Liver (tissue), 9 donors: ENCODE data around the gene TLE1. TPM values are rescaled to one million over a fixed set of nuclear protein-coding genes. Genes with fewer than 3 reads are reported as not detected.
A peak's percentile ranks its signal among the peaks of the same experiment; 100 is the strongest.

Source experiments
- DNase-seq: peaks from one replicate; pipeline ENCODE4 v3.0.0-alpha.2; 2017; ENCODE audit warnings: low spot score
- H3K27ac ChIP-seq, 2 donors: one replicate each; pipeline ENCODE4 v1.7.0; 2013; ENCODE audit warnings: inconsistent platforms in 2 of 2, low read length in 2 of 2, control low read depth in 1 of 2, low read depth in 1 of 2, mild to moderate bottlenecking in 1 of 2
- H3K27me3 ChIP-seq, 4 donors: one replicate each; pipeline versions ENCODE4 v1.6.1 to v1.7.0; 2013; ENCODE audit warnings: low read length in 3 of 4, inconsistent platforms in 1 of 4, mild to moderate bottlenecking in 1 of 4, moderate library complexity in 1 of 4; ENCODE audit not compliant: control insufficient read depth in 4 of 4, insufficient read depth in 4 of 4
- H3K36me3 ChIP-seq, 4 donors: one replicate each; pipeline versions ENCODE4 v1.6.1 to v1.7.0; 2013; ENCODE audit warnings: low read length in 3 of 4, mild to moderate bottlenecking in 3 of 4, low read depth in 1 of 4, moderate library complexity in 1 of 4; ENCODE audit not compliant: control insufficient read depth in 4 of 4, insufficient read depth in 3 of 4
- H3K4me1 ChIP-seq, 4 donors: one replicate each; pipeline versions ENCODE4 v1.6.1 to v1.7.0; 2013; ENCODE audit warnings: low read length in 3 of 4, mild to moderate bottlenecking in 3 of 4, moderate library complexity in 1 of 4; ENCODE audit not compliant: control insufficient read depth in 4 of 4, insufficient read depth in 4 of 4
- H3K4me3 ChIP-seq, 3 donors: one replicate each; pipeline versions ENCODE4 v1.6.1 to v1.7.0; 2013; ENCODE audit warnings: low read length in 3 of 3, control low read depth in 1 of 3, low read depth in 1 of 3, mild to moderate bottlenecking in 1 of 3
- H3K9ac ChIP-seq, 2 donors: one replicate each; pipeline ENCODE4 v1.7.0; 2013; ENCODE audit warnings: low read length in 2 of 2, mild to moderate bottlenecking in 2 of 2, moderate library complexity in 2 of 2, control low read depth in 1 of 2, low read depth in 1 of 2
- H3K9me3 ChIP-seq, 4 donors: one replicate each; pipeline versions ENCODE4 v1.6.1 to v1.7.0; 2013; ENCODE audit warnings: low read length in 3 of 4; ENCODE audit not compliant: control insufficient read depth in 4 of 4
- EGR1 ChIP-seq, 2 donors: IDR thresholded peaks; 2 replicates each; pipeline ENCODE4 v1.6.1; 2016 to 2018; ENCODE audit warnings: antibody characterized with exemption in 2 of 2, low read depth in 2 of 2
- FOXA1 ChIP-seq: IDR thresholded peaks from 2 replicates; pipeline ENCODE4 v1.6.1; 2016; ENCODE audit warnings: antibody characterized with exemption
- FOXA2 ChIP-seq: IDR thresholded peaks from 2 replicates; pipeline ENCODE4 v1.6.1; 2016; ENCODE audit warnings: antibody characterized with exemption
- GABPA ChIP-seq, 2 donors: IDR thresholded peaks in 1 of 2; conservative IDR thresholded peaks in 1 of 2; 2 replicates each; pipeline ENCODE4 v1.6.1; 2016; ENCODE audit warnings: antibody characterized with exemption in 2 of 2, mild to moderate bottlenecking in 1 of 2, moderate library complexity in 1 of 2
- HNF4A ChIP-seq, 2 donors: conservative IDR thresholded peaks; 2 replicates each; pipeline ENCODE4 v1.6.1; 2016; ENCODE audit warnings: antibody characterized with exemption in 2 of 2, mild to moderate bottlenecking in 2 of 2
- HNF4G ChIP-seq: IDR thresholded peaks from 2 replicates; pipeline ENCODE4 v1.6.1; 2016; ENCODE audit warnings: antibody characterized with exemption
- JUND ChIP-seq, 2 donors: IDR thresholded peaks; 2 replicates each; pipeline ENCODE4 v1.6.1; 2016; ENCODE audit warnings: antibody characterized with exemption in 2 of 2
- NR2F2 ChIP-seq: IDR thresholded peaks from 2 replicates; pipeline ENCODE4 v1.6.1; 2016; ENCODE audit warnings: antibody characterized with exemption
- RAD21 ChIP-seq, 2 donors: IDR thresholded peaks; 2 replicates each; pipeline ENCODE4 v1.6.1; 2016; ENCODE audit warnings: antibody characterized with exemption in 2 of 2, mild to moderate bottlenecking in 2 of 2
- SP1 ChIP-seq: IDR thresholded peaks from 2 replicates; pipeline ENCODE4 v1.6.1; 2018; ENCODE audit warnings: antibody characterized with exemption, mild to moderate bottlenecking
- YY1 ChIP-seq: IDR thresholded peaks from 2 replicates; pipeline ENCODE4 v1.6.1; 2016; ENCODE audit warnings: antibody characterized with exemption, mild to moderate bottlenecking
- WGBS: extraction: QIAGEN DNeasy Blood & Tissue Kit; methylation state at CpG from one replicate; pipeline ENCODE4 v1.1.7; 2013; 5-methylcytosine and 5-hydroxymethylcytosine counted together
- polyA plus RNA-seq, 2 donors: library from polyadenylated mRNA; stranded (reverse) in 1 of 2; unstranded in 1 of 2; fragments of 200-250 nt in 1 of 2; fragments of >200 nt in 1 of 2; fragmentation: Nextera tagmentation in 1 of 2; extraction: Ambion mirVana in 1 of 2; gene quantifications; one replicate each; pipeline versions ENCODE4 v1.2.1 to v1.2.3, GENCODE V29; 2013 to 2015
- total RNA-seq, 2 donors: library from RNA; depleted of rRNA; stranded (reverse); fragments of >200 nt; gene quantifications; one replicate each; pipeline ENCODE4 v1.2.3, GENCODE V29; 2014
- TF ChIP-seq, protein P1 (sequence below): fragments of 150-350 bp; IDR thresholded peaks from 2 replicates; pipeline ENCODE4 v1.5.1; 2017; ENCODE audit warnings: improper control_type of control experiment, low read depth, low read length; ENCODE audit not compliant: missing input control
- TF ChIP-seq, protein P2 (sequence below): IDR thresholded peaks from 2 replicates; pipeline ENCODE4 v1.6.1; 2016; ENCODE audit warnings: antibody characterized with exemption
- TF ChIP-seq, protein P3 (sequence below): IDR thresholded peaks from 2 replicates; pipeline ENCODE4 v1.6.1; 2016; ENCODE audit warnings: antibody characterized with exemption, mild to moderate bottlenecking
- TF ChIP-seq, protein P4 (sequence below): IDR thresholded peaks from 2 replicates; pipeline ENCODE4 v1.6.1; 2016; ENCODE audit warnings: antibody characterized with exemption
- TF ChIP-seq, protein P5 (sequence below): IDR thresholded peaks from 2 replicates; pipeline ENCODE4 v1.6.1; 2016; ENCODE audit warnings: antibody characterized with exemption
- donor health status: healthy.
- donor health status: healthy.
- donor health status: healthy.
- donor health status: healthy.
- donor health status: healthy.

Gene TLE1
- total and polyA plus RNA-seq, 4 donors, result 25.2 to 45.4 (median 25.7) TPM

DNA sequence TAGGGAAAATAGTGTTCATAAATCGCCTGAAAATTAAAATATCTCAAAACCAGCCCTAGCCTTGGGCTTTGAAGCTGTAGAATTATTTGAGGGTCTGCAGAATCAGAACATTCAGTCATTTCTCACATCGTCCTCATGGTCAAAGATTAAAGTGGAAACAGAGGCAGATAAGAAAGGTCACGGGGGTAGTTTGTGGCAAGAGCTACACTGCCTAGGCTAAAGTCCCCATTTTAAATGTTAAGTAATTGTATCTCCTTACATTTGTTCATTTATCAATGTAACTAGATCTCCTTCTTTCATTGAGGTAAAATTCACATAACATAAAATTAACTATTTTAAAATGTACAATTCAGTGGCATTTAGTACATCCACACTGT is 139.2 kb downstream of the TLE1 start:
- DNase-seq, result no peak
- H3K9ac ChIP-seq, result no peak overlapping the region
- H3K4me3 ChIP-seq, result no peak overlapping the region
- peak overlapping the region; percentile 15 to 35 for H3K27ac ChIP-seq
- no peaks in the 10 kb centered on the region for H3K9me3 ChIP-seq
- H3K36me3 ChIP-seq, result no peaks in the 10 kb centered on the region
- no peaks in the 10 kb centered on the region for H3K27me3 ChIP-seq
- TF ChIP-seq NR2F2 (no peak), JUND (IDR thresholded peaks at IDR 0.05) (no peak), FOXA2 (no peak), HNF4A (conservative IDR thresholded peaks at IDR 0.05) (peak in 1 of 2 donors; percentile 56)
- TF ChIP-seq, protein P1, sequence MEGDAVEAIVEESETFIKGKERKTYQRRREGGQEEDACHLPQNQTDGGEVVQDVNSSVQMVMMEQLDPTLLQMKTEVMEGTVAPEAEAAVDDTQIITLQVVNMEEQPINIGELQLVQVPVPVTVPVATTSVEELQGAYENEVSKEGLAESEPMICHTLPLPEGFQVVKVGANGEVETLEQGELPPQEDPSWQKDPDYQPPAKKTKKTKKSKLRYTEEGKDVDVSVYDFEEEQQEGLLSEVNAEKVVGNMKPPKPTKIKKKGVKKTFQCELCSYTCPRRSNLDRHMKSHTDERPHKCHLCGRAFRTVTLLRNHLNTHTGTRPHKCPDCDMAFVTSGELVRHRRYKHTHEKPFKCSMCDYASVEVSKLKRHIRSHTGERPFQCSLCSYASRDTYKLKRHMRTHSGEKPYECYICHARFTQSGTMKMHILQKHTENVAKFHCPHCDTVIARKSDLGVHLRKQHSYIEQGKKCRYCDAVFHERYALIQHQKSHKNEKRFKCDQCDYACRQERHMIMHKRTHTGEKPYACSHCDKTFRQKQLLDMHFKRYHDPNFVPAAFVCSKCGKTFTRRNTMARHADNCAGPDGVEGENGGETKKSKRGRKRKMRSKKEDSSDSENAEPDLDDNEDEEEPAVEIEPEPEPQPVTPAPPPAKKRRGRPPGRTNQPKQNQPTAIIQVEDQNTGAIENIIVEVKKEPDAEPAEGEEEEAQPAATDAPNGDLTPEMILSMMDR, result no peak
- TF ChIP-seq, protein P2, sequence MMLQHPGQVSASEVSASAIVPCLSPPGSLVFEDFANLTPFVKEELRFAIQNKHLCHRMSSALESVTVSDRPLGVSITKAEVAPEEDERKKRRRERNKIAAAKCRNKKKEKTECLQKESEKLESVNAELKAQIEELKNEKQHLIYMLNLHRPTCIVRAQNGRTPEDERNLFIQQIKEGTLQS, result no peak
- TF ChIP-seq, protein P3, sequence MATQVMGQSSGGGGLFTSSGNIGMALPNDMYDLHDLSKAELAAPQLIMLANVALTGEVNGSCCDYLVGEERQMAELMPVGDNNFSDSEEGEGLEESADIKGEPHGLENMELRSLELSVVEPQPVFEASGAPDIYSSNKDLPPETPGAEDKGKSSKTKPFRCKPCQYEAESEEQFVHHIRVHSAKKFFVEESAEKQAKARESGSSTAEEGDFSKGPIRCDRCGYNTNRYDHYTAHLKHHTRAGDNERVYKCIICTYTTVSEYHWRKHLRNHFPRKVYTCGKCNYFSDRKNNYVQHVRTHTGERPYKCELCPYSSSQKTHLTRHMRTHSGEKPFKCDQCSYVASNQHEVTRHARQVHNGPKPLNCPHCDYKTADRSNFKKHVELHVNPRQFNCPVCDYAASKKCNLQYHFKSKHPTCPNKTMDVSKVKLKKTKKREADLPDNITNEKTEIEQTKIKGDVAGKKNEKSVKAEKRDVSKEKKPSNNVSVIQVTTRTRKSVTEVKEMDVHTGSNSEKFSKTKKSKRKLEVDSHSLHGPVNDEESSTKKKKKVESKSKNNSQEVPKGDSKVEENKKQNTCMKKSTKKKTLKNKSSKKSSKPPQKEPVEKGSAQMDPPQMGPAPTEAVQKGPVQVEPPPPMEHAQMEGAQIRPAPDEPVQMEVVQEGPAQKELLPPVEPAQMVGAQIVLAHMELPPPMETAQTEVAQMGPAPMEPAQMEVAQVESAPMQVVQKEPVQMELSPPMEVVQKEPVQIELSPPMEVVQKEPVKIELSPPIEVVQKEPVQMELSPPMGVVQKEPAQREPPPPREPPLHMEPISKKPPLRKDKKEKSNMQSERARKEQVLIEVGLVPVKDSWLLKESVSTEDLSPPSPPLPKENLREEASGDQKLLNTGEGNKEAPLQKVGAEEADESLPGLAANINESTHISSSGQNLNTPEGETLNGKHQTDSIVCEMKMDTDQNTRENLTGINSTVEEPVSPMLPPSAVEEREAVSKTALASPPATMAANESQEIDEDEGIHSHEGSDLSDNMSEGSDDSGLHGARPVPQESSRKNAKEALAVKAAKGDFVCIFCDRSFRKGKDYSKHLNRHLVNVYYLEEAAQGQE, result no peak
- WGBS, result 33% methylated on average over 3 of the region's 3 CpGs
- H3K4me1 ChIP-seq, result peaks cover 13 to 36% (median 28%) of the 10 kb centered on the region in 4 donors

DNA sequence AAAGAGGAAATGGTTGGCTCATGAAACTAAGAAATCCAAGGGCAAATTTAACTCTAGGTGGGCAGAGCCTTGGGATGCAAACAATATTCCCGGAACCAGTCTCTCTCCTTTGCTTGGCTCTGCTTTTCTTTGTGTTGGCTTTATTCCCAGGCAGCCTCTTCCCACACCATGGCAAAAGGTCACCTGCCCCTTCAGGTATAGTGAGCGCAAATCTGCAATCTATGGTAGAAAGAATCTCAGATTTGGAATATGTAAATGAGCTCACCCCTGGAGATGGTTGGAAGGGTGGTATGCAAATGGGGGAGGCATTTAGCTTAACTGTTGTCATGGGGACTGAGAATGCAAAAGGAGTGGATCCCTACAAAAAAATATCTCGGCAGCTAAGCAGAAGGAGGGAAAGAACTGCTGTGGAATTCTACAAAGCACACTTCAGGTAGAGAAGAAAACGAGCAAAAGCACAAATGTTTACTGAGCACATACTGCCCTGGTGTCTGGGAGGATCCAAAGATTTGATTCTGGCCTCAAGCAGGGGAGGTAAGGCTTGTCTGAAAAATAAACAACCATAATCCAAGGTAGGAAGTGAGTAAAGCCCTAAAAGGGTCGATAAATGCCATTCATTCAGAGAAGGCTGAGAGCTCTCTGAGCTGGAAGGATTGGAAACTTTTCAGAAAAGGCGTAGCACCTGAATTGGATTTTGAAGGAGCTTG is 139.7 kb downstream of the TLE1 start:
- no peak overlapping the region for H3K9ac ChIP-seq
- H3K4me1 ChIP-seq, result peaks cover 13 to 36% (median 28%) of the 10 kb centered on the region in 4 donors
- TF ChIP-seq EGR1 (IDR thresholded peaks at IDR 0.05; ENCODE audit: low read depth in 2 of 2), result peak in 1 of 2 donors; percentile 66
- peak; percentile 46 to 70 for TF ChIP-seq JUND (IDR thresholded peaks at IDR 0.05)
- TF ChIP-seq, protein P4, sequence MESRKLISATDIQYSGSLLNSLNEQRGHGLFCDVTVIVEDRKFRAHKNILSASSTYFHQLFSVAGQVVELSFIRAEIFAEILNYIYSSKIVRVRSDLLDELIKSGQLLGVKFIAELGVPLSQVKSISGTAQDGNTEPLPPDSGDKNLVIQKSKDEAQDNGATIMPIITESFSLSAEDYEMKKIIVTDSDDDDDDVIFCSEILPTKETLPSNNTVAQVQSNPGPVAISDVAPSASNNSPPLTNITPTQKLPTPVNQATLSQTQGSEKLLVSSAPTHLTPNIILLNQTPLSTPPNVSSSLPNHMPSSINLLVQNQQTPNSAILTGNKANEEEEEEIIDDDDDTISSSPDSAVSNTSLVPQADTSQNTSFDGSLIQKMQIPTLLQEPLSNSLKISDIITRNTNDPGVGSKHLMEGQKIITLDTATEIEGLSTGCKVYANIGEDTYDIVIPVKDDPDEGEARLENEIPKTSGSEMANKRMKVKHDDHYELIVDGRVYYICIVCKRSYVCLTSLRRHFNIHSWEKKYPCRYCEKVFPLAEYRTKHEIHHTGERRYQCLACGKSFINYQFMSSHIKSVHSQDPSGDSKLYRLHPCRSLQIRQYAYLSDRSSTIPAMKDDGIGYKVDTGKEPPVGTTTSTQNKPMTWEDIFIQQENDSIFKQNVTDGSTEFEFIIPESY, result peak; percentile 42
- TF ChIP-seq RAD21 (IDR thresholded peaks at IDR 0.05), result peak in 1 of 2 donors; percentile 46
- TF ChIP-seq SP1, result peak; percentile 46
- TF ChIP-seq, protein P3, result peak; percentile 39
- no peak for TF ChIP-seq FOXA1
- TF ChIP-seq, protein P2, result no peak
- TF ChIP-seq, protein P5, sequence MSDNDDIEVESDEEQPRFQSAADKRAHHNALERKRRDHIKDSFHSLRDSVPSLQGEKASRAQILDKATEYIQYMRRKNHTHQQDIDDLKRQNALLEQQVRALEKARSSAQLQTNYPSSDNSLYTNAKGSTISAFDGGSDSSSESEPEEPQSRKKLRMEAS, result peak; percentile 89
- TF ChIP-seq YY1, result peak; percentile 66
- TF ChIP-seq, protein P1, result no peak
- no peak for TF ChIP-seq HNF4G
- peak; percentile 60 for TF ChIP-seq NR2F2
- peak in 1 of 2 donors; percentile 18 for TF ChIP-seq GABPA (IDR thresholded peaks at IDR 0.05 in 1 of 2, conservative IDR thresholded peaks at IDR 0.05 in 1 of 2)

More for the DNA sequence above, 139.7 kb downstream of the TLE1 start:
- no peak overlapping the region for H3K4me3 ChIP-seq
- H3K27ac ChIP-seq, result peak overlapping the region; percentile 15 to 35
- DNase-seq, result no peak
- no peaks in the 10 kb centered on the region for H3K9me3 ChIP-seq
- H3K36me3 ChIP-seq, result no peaks in the 10 kb centered on the region
- H3K27me3 ChIP-seq, result no peaks in the 10 kb centered on the region
- 29% methylated on average over 6 of the region's 6 CpGs for WGBS
